ENCODE measurements around the gene MYLIP. TPM values are rescaled to one million over a fixed set of nuclear protein-coding genes. Genes with fewer than 3 reads are reported as not detected.

The MYLIP gene
- total RNA-seq, 1 experiment from 2014 or later: 27.0 TPM

DNA sequence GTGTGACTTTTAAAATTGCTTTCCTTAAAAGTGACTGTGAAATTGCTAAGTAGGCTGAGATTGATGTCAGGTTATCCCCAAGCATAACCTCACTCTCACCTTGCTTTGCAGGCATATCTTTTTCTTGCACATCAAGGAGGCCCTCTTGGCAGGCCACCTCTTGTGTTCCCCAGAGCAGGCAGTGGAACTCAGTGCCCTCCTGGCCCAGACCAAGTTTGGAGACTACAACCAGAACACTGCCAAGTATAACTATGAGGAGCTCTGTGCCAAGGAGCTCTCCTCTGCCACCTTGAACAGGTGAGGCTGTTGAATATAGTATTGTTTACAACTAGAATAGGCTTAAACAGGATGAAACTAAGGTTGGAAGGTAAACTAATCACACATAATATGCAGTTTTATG, 12.6 kb downstream of the MYLIP start:
- no peak overlapping the region for H3K4me2 ChIP-seq (ENCODE audit: insufficient read depth, insufficient read length, low read length)
- Mint-ChIP-seq H3K36me3 (ENCODE audit: insufficient read depth in 1 of 3, low read depth in 3 of 3) (peaks cover 62 to 73% (median 68%) of the 10 kb centered on the region in 3 experiments; a peak in 6 of 7 replicates), H3K27me3 (ENCODE audit: low read depth) (no peaks in the 10 kb centered on the region), H3K4me1 (peaks cover 30 to 33% of the 10 kb centered on the region in 2 experiments), H3K27ac (no peak overlapping the region), H3K9me3 (peaks cover 0 to 3% of the 10 kb centered on the region in 2 experiments; a peak in 1 of 5 replicates), H3K4me3 (no peak overlapping the region)
- H4K5ac ChIP-seq (ENCODE audit: insufficient read length, low read depth, low read length): no peak overlapping the region
- peaks cover 7% of the 10 kb centered on the region; the same call in 1 of the 2 replicates for H3K4me1 ChIP-seq (ENCODE audit: insufficient read depth, low read length)
- H3K27ac ChIP-seq (ENCODE audit: insufficient read length, low read depth, low read length): no peak overlapping the region
- H4K8ac ChIP-seq (replicated peaks; ENCODE audit: insufficient read length, low read depth, low read length): no peak overlapping the region
- H4K20me1 ChIP-seq (ENCODE audit: control insufficient read depth, insufficient read depth, insufficient read length): no peaks in the 10 kb centered on the region
- H3K27me3 ChIP-seq (ENCODE audit: insufficient read depth, low read length): no peaks in the 10 kb centered on the region
- no peak overlapping the region for H3T11ph ChIP-seq (ENCODE audit: low read length)
- no peaks in the 10 kb centered on the region for H3K23me2 ChIP-seq (ENCODE audit: insufficient read length, low read depth, low read length, poor library complexity, severe bottlenecking)
- no peak overlapping the region for H2BK20ac ChIP-seq (ENCODE audit: low read depth, low read length, poor library complexity, severe bottlenecking)
- no peak overlapping the region for H2BK12ac ChIP-seq (ENCODE audit: insufficient read length, low read depth, low read length)
- H3K23ac ChIP-seq (ENCODE audit: insufficient read length, low read depth, low read length): no peak overlapping the region
- H4K91ac ChIP-seq (ENCODE audit: insufficient read length, low read depth, low read length): no peak overlapping the region
- no peak overlapping the region for H2AK5ac ChIP-seq (ENCODE audit: insufficient read length, low read length)
- H3K79me2 ChIP-seq (ENCODE audit: insufficient read depth, low read length): peaks cover 5% of the 10 kb centered on the region; the same call in 1 of the 2 replicates
- no peak overlapping the region for H3K9ac ChIP-seq (ENCODE audit: extremely low read depth, insufficient read length, low read length)
- no peak overlapping the region for H2BK120ac ChIP-seq (ENCODE audit: low read depth, low read length, poor library complexity, severe bottlenecking)
- no peak overlapping the region for H2BK15ac ChIP-seq (ENCODE audit: low read depth, low read length)
- DNase-seq: no peak
- no peak overlapping the region for H3K14ac ChIP-seq (ENCODE audit: insufficient read depth, low read length)
- no peak overlapping the region for H3K18ac ChIP-seq (ENCODE audit: insufficient read length, low read depth, low read length)
- no peaks in the 10 kb centered on the region for H3K9me3 ChIP-seq (ENCODE audit: control insufficient read depth, low read depth, low read length)
- H2AFZ ChIP-seq (ENCODE audit: low read length): no peak overlapping the region
- H3K4ac ChIP-seq (ENCODE audit: low read depth, low read length): no peak overlapping the region
- TF ChIP-seq, protein P1, sequence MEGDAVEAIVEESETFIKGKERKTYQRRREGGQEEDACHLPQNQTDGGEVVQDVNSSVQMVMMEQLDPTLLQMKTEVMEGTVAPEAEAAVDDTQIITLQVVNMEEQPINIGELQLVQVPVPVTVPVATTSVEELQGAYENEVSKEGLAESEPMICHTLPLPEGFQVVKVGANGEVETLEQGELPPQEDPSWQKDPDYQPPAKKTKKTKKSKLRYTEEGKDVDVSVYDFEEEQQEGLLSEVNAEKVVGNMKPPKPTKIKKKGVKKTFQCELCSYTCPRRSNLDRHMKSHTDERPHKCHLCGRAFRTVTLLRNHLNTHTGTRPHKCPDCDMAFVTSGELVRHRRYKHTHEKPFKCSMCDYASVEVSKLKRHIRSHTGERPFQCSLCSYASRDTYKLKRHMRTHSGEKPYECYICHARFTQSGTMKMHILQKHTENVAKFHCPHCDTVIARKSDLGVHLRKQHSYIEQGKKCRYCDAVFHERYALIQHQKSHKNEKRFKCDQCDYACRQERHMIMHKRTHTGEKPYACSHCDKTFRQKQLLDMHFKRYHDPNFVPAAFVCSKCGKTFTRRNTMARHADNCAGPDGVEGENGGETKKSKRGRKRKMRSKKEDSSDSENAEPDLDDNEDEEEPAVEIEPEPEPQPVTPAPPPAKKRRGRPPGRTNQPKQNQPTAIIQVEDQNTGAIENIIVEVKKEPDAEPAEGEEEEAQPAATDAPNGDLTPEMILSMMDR (conservative IDR thresholded peaks at IDR 0.05): no peak
- no peak overlapping the region for H2BK5ac ChIP-seq (ENCODE audit: insufficient read length, low read length)
- no peak overlapping the region for H3K56ac ChIP-seq (ENCODE audit: insufficient read length, low read depth, low read length)
- peaks cover 6% of the 10 kb centered on the region for H3K79me1 ChIP-seq (ENCODE audit: insufficient read depth, low read depth, low read length, poor library complexity, severe bottlenecking)
